HepG2 (cell line): ENCODE measurements around the gene OSER1. TPM values are rescaled to one million over a fixed set of nuclear protein-coding genes. Genes with fewer than 3 reads are reported as not detected.

ENCODE experiments used
- ATAC-seq: fragments of 200-7000 bp; cut with Tn5 transposase; 3 replicates; pipeline ENCODE4 v1.9.1; 2020; ENCODE audit warnings: mild to moderate bottlenecking, moderate library complexity
- BruUV-seq: library from RNA; stranded (reverse); fragments of 400-500 nt; replicated peaks from 2 replicates; lab custom pipeline; 2021; lab: Mats Ljungman, UMichigan
- CTCF ChIA-PET: fragments of 300-600 bp; formaldehyde crosslinking; extraction: SDS; loops from one replicate; lab custom pipeline; 2021; ENCODE audit warnings: low total read pairs, inconsistent platforms, low intra/inter-chr PET ratio; lab: Yijun Ruan, JAX
- POLR2A ChIA-PET: fragments of 350-600 bp; sonication (Branson Sonifier 250); formaldehyde crosslinking; loops from one replicate; lab custom pipeline; 2020; ENCODE audit warnings: antibody characterized with exemption, inconsistent platforms; lab: Yijun Ruan, JAX
- DNase-seq: peaks from one replicate; pipeline ENCODE4 v3.0.0-alpha.2; 2015; ENCODE audit warnings: low spot score
- FAIRE-seq: peaks from 3 replicates; lab custom pipeline; 2011; peaks lifted over from hg19 to GRCh38; lab: Jason Lieb, UNC
- H2AFZ ChIP-seq: one replicate; pipeline ENCODE4 v1.6.1; 2011; ENCODE audit warnings: low read length, inconsistent platforms
- H3K27ac ChIP-seq: fragments of 300-600 bp; 3 replicates; pipeline ENCODE4 v1.8.0; 2011; ENCODE audit warnings: mixed run types, mild to moderate bottlenecking, mixed read lengths, low read length, inconsistent platforms; ENCODE audit not compliant: insufficient read depth; ENCODE audit errors: extremely low read length
- H3K27me3 ChIP-seq, 2 experiments: fragments of 200-600 bp in 1 of 2; 2 replicates in 1 of 2; 3 replicates in 1 of 2; pipeline versions ENCODE4 v1.6.0 to v1.8.0; 2011; ENCODE audit warnings: low read length in 2 of 2, mild to moderate bottlenecking in 2 of 2, moderate library complexity in 2 of 2, inconsistent platforms in 1 of 2; ENCODE audit not compliant: insufficient read depth in 2 of 2, control insufficient read depth in 1 of 2
- H3K36me3 ChIP-seq, 2 experiments: fragments of 200-600 bp in 1 of 2; replicated peaks in 1 of 2; 2 replicates in 1 of 2; 3 replicates in 1 of 2; pipeline versions ENCODE4 v1.5.1 to v1.8.0; 2011; ENCODE audit warnings: low read length in 2 of 2, inconsistent platforms in 1 of 2; ENCODE audit not compliant: insufficient read depth in 2 of 2, control insufficient read depth in 1 of 2
- H3K4me1 ChIP-seq: 2 replicates; pipeline ENCODE4 v1.5.1; 2012; ENCODE audit warnings: low read length, inconsistent platforms; ENCODE audit not compliant: insufficient read depth
- H3K4me2 ChIP-seq: 2 replicates; pipeline ENCODE4 v1.6.0; 2011; ENCODE audit warnings: low read depth, low read length, inconsistent platforms
- H3K4me3 ChIP-seq, 3 experiments: fragments of 200-600 bp in 1 of 3; sonication (generic), shearing (Covaris generic) in 1 of 3; replicated peaks in 1 of 3; 2 replicates each; pipeline ENCODE4 v1.5.1; 2011 to 2016; ENCODE audit warnings: low read length in 3 of 3, inconsistent platforms in 2 of 3, low read depth in 2 of 3, mild to moderate bottlenecking in 2 of 3, control low read depth in 1 of 3, mixed read lengths in 1 of 3; ENCODE audit not compliant: insufficient read depth in 1 of 3
- H3K79me2 ChIP-seq: one replicate; pipeline ENCODE4 v1.6.1; 2011; ENCODE audit warnings: low read length, inconsistent platforms; ENCODE audit not compliant: insufficient read depth
- H3K9ac ChIP-seq: 2 replicates; pipeline ENCODE4 v1.6.0; 2011; ENCODE audit warnings: mild to moderate bottlenecking, low read depth, low read length, inconsistent platforms; ENCODE audit not compliant: insufficient read depth
- H3K9me3 ChIP-seq: 2 replicates; pipeline ENCODE4 v1.5.1; 2012; ENCODE audit warnings: mild to moderate bottlenecking, low read length
- H4K20me1 ChIP-seq: 2 replicates; pipeline ENCODE4 v1.6.0; 2011; ENCODE audit warnings: inconsistent platforms, mild to moderate bottlenecking, low read length, moderate library complexity; ENCODE audit not compliant: insufficient read depth
- CBX5 ChIP-seq: sonication (generic); formaldehyde crosslinking; IDR thresholded peaks from 2 replicates; pipeline ENCODE4 v1.4.0; 2020; ENCODE audit warnings: missing genetic modification reagents, borderline replicate concordance
- CREB1 ChIP-seq, 2 experiments: fragments of 450-650 bp in 1 of 2; IDR thresholded peaks; 2 replicates each; pipeline ENCODE4 v1.6.1; 2016 to 2017; ENCODE audit warnings: control low read depth in 1 of 2, mild to moderate bottlenecking in 1 of 2, missing compliant biosample characterization in 1 of 2, missing genetic modification characterization in 1 of 2
- EEA1 ChIP-seq: sonication (generic); formaldehyde crosslinking; IDR thresholded peaks from 2 replicates; pipeline ENCODE4 v1.5.1; 2020; ENCODE audit warnings: mild to moderate bottlenecking, missing genetic modification reagents, borderline replicate concordance
- EZH2 ChIP-seq: conservative IDR thresholded peaks from 2 replicates; pipeline ENCODE4 v1.6.1; 2012; ENCODE audit warnings: mild to moderate bottlenecking, low read depth, low read length, moderate library complexity
- JUNB ChIP-seq: sonication (generic); formaldehyde crosslinking; IDR thresholded peaks from 2 replicates; pipeline ENCODE4 v1.8.0; 2022; ENCODE audit warnings: missing genetic modification reagents, mild to moderate bottlenecking, borderline replicate concordance
- JUND ChIP-seq: sonication (generic); formaldehyde crosslinking; IDR thresholded peaks from 2 replicates; pipeline ENCODE4 v1.8.0; 2022; ENCODE audit warnings: mild to moderate bottlenecking, missing genetic modification reagents
- KDM3A ChIP-seq: IDR thresholded peaks from 2 replicates; pipeline ENCODE4 v1.6.1; 2018; ENCODE audit warnings: low read depth, missing compliant biosample characterization
- PPARG ChIP-seq: conservative IDR thresholded peaks from 2 replicates; pipeline ENCODE4 v1.6.1; 2016; ENCODE audit warnings: missing biosample characterization, missing genetic modification reagents
- SAP130 ChIP-seq: IDR thresholded peaks from 2 replicates; pipeline ENCODE4 v1.6.1; 2016; ENCODE audit warnings: low read depth
- SP140L ChIP-seq: sonication (generic); formaldehyde crosslinking; IDR thresholded peaks from 2 replicates; pipeline ENCODE4 v1.4.0; 2020; ENCODE audit warnings: missing genetic modification reagents, borderline replicate concordance
- ZFP1 ChIP-seq: IDR thresholded peaks from 2 replicates; pipeline ENCODE4 v1.6.1; 2016
- ZKSCAN8 ChIP-seq: IDR thresholded peaks from 2 replicates; pipeline ENCODE4 v1.6.1; 2016; ENCODE audit warnings: borderline replicate concordance, missing genetic modification reagents, missing compliant biosample characterization
- ZNF180 ChIP-seq: sonication (generic); formaldehyde crosslinking; IDR thresholded peaks from 2 replicates; pipeline ENCODE4 v1.4.0; 2020; ENCODE audit warnings: low read depth, missing genetic modification reagents, borderline replicate concordance
- ZNF335 ChIP-seq: sonication (generic); formaldehyde crosslinking; IDR thresholded peaks from 2 replicates; pipeline ENCODE4 v1.4.0; 2020; ENCODE audit warnings: missing genetic modification reagents
- ZNF451 ChIP-seq: sonication (generic); formaldehyde crosslinking; IDR thresholded peaks from 2 replicates; pipeline ENCODE4 v1.5.0; 2020; ENCODE audit warnings: mild to moderate bottlenecking, missing genetic modification reagents
- ZNF652 ChIP-seq: IDR thresholded peaks from 2 replicates; pipeline ENCODE4 v1.6.1; 2016; ENCODE audit warnings: low read depth, borderline replicate concordance
- ZNF768 ChIP-seq: sonication (generic); formaldehyde crosslinking; IDR thresholded peaks from 2 replicates; pipeline ENCODE4 v1.4.0; 2020; ENCODE audit warnings: missing genetic modification reagents
- ZNF790 ChIP-seq: sonication (generic); formaldehyde crosslinking; IDR thresholded peaks from 2 replicates; pipeline ENCODE4 v1.8.0; 2022; ENCODE audit warnings: missing genetic modification reagents, mild to moderate bottlenecking, borderline replicate concordance
- WGBS: methylation state at CpG from one replicate; pipeline ENCODE4 v1.1.6; 2017; ENCODE audit warnings: low lambda C conversion rate; 5-methylcytosine and 5-hydroxymethylcytosine counted together
- in situ Hi-C: cut with HindIII; loops from 2 replicates; pipeline ENCODE4 v1.10.0; 2017; ENCODE audit warnings: low pct_unique_long_range_greater_than_20kb; ENCODE audit not compliant: extremely low pct_ligation_motif_present
- intact Hi-C: fragments of 100-400 bp; cut with micrococcal nuclease; formaldehyde crosslinking; loops from one replicate; pipeline ENCODE4 v1.10.0; 2022; ENCODE audit not compliant: unreplicated experiment
- polyA plus RNA-seq, 8 experiments: library from polyadenylated mRNA; depleted of rRNA in 3 of 8; stranded (reverse) in 7 of 8; unstranded in 1 of 8; fragments of >200 nt; fragmentation: Illumina TruSeq in 4 of 8; extraction: Trizol in 4 of 8; gene quantifications; 2 replicates each; pipeline versions ENCODE4 v1.2.1 to v1.2.3, GENCODE V29; 2011 to 2016; ENCODE audit warnings: low read depth in 4 of 8, missing spikeins in 1 of 8, mixed read lengths in 1 of 8; ENCODE audit not compliant: insufficient read depth in 1 of 8
- total RNA-seq, 5 experiments: library from RNA; depleted of rRNA; stranded (reverse); fragments of >200 nt; fragmentation: Illumina TruSeq; extraction: Trizol; gene quantifications; 2 replicates each; pipeline ENCODE4 v1.2.3, GENCODE V29; 2016; ENCODE audit warnings: low read depth in 1 of 5
- TF ChIP-seq, protein P1 (sequence below): IDR thresholded peaks from 2 replicates; pipeline ENCODE4 v1.6.1; 2016; ENCODE audit warnings: control low read depth
- TF ChIP-seq, protein P2 (sequence below): sonication (generic); formaldehyde crosslinking; IDR thresholded peaks from 2 replicates; pipeline ENCODE4 v1.4.0; 2020; ENCODE audit warnings: missing genetic modification reagents, mild to moderate bottlenecking, borderline replicate concordance
- TF ChIP-seq, protein P3 (sequence below): sonication (generic); formaldehyde crosslinking; IDR thresholded peaks from 2 replicates; pipeline ENCODE4 v1.8.1; 2023; ENCODE audit warnings: mild to moderate bottlenecking, missing genetic modification reagents

Gene OSER1
- total and polyA plus RNA-seq, 2 of the 13 experiments (the other 11 are each of a cell fraction or from before 2014, with no cell fraction given): 71.2 to 71.5 TPM

DNA sequence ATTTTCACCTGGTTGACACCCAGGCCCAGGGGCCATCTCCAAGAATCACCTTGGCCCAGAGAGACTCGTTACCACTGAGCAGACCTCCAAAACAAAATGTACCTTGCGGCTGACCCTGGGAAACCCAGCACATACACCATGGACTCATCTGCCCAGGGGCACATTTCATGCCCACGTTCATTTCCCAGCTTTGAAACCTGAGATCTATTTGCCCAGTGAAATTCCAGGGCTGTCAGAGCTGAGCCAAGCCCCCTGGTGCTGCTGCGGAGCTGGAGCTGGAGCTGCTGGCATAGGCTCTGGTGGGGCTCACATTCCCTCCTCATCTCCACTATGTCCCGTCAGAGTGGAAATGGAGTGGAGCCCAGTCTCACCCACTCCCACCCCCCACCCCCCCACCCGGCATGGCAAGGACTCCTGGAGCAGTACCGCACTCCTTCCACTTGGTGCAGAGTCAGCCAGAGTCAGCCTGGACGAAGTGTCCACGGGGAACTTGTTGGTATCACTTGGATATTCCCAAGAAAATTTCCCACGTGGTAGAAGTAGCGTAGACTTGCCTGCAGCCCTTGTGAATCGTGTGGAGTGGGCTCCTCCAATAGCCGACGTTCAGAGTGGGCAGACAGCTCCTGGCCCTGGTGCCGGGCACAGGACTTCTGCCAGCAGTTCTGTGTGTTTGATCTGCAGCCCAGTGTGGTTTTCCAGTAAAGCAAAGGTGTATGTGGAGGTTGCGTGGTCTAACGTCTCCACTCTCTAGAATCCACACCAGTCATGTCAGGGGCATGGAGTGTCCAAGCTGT, 18.1 kb upstream of the OSER1 start:
- Histone ChIP-seq H3K27ac (no peak overlapping the region), H2AFZ (no peak overlapping the region), H4K20me1 (no peaks in the 10 kb centered on the region), H3K4me3 (no peak overlapping the region; a peak in 1 of 6 replicates), H3K36me3 (no peaks in the 10 kb centered on the region), H3K9me3 (no peaks in the 10 kb centered on the region), H3K79me2 (no peaks in the 10 kb centered on the region), H3K4me1 (peaks cover 29% of the 10 kb centered on the region), H3K9ac (no peak overlapping the region), H3K4me2 (peak overlapping the region; percentile 50), H3K27me3 (no peaks in the 10 kb centered on the region)
- FAIRE-seq (no peak), DNase-seq (peak; percentile 70), ATAC-seq (peak; percentile 78)
- ChIA-PET CTCF (interaction anchor here (1.9 kb wide), 1 partner anchor 11 kb away, joined by 5 read pairs; no protein-coding TSS in a partner anchor), POLR2A (no interaction called here)
- WGBS: 33% methylated on average over 15 of the region's 17 CpGs
- intact Hi-C loops (no loop called here), in situ Hi-C loops (no loop called here)
- BruUV-seq: no TSS peak
- no peak for TF ChIP-seq ZNF768 (CRISPR knock-in tag)
- TF ChIP-seq EEA1 (CRISPR knock-in tag): no peak
- TF ChIP-seq ZNF451 (CRISPR knock-in tag): no peak
- 0 out of 2 replicates have a peak, but pooled peaks have one; percentile 27 for TF ChIP-seq CBX5
- no peak for TF ChIP-seq EZH2
- no peak for TF ChIP-seq ZKSCAN8 (CRISPR knock-in tag)
- no peak for TF ChIP-seq ZNF335 (CRISPR knock-in tag)
- no peak for TF ChIP-seq JUNB (CRISPR knock-in tag)
- TF ChIP-seq, protein P1, sequence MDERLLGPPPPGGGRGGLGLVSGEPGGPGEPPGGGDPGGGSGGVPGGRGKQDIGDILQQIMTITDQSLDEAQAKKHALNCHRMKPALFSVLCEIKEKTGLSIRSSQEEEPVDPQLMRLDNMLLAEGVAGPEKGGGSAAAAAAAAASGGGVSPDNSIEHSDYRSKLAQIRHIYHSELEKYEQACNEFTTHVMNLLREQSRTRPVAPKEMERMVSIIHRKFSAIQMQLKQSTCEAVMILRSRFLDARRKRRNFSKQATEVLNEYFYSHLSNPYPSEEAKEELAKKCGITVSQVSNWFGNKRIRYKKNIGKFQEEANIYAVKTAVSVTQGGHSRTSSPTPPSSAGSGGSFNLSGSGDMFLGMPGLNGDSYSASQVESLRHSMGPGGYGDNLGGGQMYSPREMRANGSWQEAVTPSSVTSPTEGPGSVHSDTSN (CRISPR knock-in tag): no peak
- TF ChIP-seq, protein P2, sequence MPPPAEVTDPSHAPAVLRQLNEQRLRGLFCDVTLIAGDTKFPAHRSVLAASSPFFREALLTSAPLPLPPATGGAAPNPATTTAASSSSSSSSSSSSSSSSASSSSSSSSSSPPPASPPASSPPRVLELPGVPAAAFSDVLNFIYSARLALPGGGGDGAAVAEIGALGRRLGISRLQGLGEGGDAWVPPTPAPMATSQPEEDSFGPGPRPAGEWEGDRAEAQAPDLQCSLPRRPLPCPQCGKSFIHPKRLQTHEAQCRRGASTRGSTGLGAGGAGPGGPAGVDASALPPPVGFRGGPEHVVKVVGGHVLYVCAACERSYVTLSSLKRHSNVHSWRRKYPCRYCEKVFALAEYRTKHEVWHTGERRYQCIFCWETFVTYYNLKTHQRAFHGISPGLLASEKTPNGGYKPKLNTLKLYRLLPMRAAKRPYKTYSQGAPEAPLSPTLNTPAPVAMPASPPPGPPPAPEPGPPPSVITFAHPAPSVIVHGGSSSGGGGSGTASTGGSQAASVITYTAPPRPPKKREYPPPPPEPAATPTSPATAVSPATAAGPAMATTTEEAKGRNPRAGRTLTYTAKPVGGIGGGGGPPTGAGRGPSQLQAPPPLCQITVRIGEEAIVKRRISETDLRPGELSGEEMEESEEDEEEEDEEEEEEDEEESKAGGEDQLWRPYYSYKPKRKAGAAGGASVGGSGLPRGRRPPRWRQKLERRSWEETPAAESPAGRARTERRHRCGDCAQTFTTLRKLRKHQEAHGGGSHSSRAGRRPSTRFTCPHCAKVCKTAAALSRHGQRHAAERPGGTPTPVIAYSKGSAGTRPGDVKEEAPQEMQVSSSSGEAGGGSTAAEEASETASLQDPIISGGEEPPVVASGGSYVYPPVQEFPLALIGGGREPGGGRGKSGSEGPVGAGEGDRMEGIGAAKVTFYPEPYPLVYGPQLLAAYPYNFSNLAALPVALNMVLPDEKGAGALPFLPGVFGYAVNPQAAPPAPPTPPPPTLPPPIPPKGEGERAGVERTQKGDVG: no peak
- TF ChIP-seq PPARG (CRISPR knock-in tag): no peak
- TF ChIP-seq, protein P3, sequence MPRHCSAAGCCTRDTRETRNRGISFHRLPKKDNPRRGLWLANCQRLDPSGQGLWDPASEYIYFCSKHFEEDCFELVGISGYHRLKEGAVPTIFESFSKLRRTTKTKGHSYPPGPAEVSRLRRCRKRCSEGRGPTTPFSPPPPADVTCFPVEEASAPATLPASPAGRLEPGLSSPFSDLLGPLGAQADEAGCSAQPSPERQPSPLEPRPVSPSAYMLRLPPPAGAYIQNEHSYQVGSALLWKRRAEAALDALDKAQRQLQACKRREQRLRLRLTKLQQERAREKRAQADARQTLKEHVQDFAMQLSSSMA (CRISPR knock-in tag): no peak
- no peak for TF ChIP-seq ZNF180 (CRISPR knock-in tag)
- no peak for TF ChIP-seq SP140L (CRISPR knock-in tag)
- peak; percentile 51; the same call in 1 of the 2 replicates for TF ChIP-seq SAP130 (CRISPR knock-in tag)
- no peak for TF ChIP-seq ZFP1 (CRISPR knock-in tag)
- 0 out of 2 replicates have a peak, but pooled peaks have one; percentile 17 for TF ChIP-seq JUND
- no peak for TF ChIP-seq ZNF652 (CRISPR knock-in tag)
- TF ChIP-seq CREB1 (IDR thresholded peaks at IDR 0.05): no peak
- no peak for TF ChIP-seq CREB1 (CRISPR knock-in tag; IDR thresholded peaks at IDR 0.05)
- no peak for TF ChIP-seq ZNF790 (CRISPR knock-in tag)
- no peak for TF ChIP-seq KDM3A
